GM18502 (cell line): Measurements from ENCODE around the gene MTMR1.
A peak's percentile ranks its signal among the peaks of the same experiment; 100 is the strongest.

Experiments used
- ATAC-seq: cut with Tn5 transposase; IDR thresholded peaks from one replicate; pipeline ENCODE4 v1.9.1; 2021; ENCODE audit warnings: mild to moderate bottlenecking; ENCODE audit not compliant: unreplicated experiment, poor library complexity

MTMR1 gene

GRCh38 chrX:150692831-150693724, at the start of gene MTMR1:
MTMR1 (plus strand) TSS chrX:150693396; CDS start chrX:150693531, 135 bp downstream.
- peak; percentile 58 for ATAC-seq

- no peak for ATAC-seq
These were observed 49.2 kb upstream of the MTMR1 start for GRCh38 chrX:150643958-150644357.

- no peak for ATAC-seq
These were observed 48.8 kb upstream of the MTMR1 start for GRCh38 chrX:150644422-150644821.

- ATAC-seq: no peak
These were observed 45.9 kb upstream of the MTMR1 start for GRCh38 chrX:150647331-150647730.

- no peak for ATAC-seq
These were observed 44.8 kb upstream of the MTMR1 start for GRCh38 chrX:150648296-150648940.

- no peak for ATAC-seq
These were observed 43.9 kb upstream of the MTMR1 start for GRCh38 chrX:150649096-150649870.

GRCh38 chrX:150651906-150652305, 41.3 kb upstream of the MTMR1 start:
- no peak for ATAC-seq

GRCh38 chrX:150655788-150656187, 37.4 kb upstream of the MTMR1 start:
- no peak for ATAC-seq

GRCh38 chrX:150663073-150663472, 30.1 kb upstream of the MTMR1 start:
- no peak for ATAC-seq

GRCh38 chrX:150664290-150664689, 28.9 kb upstream of the MTMR1 start:
- no peak for ATAC-seq

- ATAC-seq: no peak
These were observed 17.0 kb upstream of the MTMR1 start for GRCh38 chrX:150676221-150676620.

- no peak for ATAC-seq
These were observed 12.2 kb upstream of the MTMR1 start for GRCh38 chrX:150680974-150681373.

- ATAC-seq: no peak
These were observed 10.1 kb upstream of the MTMR1 start for GRCh38 chrX:150683112-150683511.

- ATAC-seq: no peak
These were observed 9.6 kb upstream of the MTMR1 start for GRCh38 chrX:150683536-150684146.

- ATAC-seq: no peak
These were observed 4.2 kb upstream of the MTMR1 start for GRCh38 chrX:150688911-150689451.

GRCh38 chrX:150690126-150690525, 3.1 kb upstream of the MTMR1 start:
- no peak for ATAC-seq

- no peak for ATAC-seq
These were observed 900 bp upstream of the MTMR1 start for GRCh38 chrX:150692296-150692695.

GRCh38 chrX:150693725-150694574, 754 bp downstream of the MTMR1 start:
- ATAC-seq: peak; percentile 68

GRCh38 chrX:150694738-150695410, 1.7 kb downstream of the MTMR1 start:
- no peak for ATAC-seq
